Gastroesophageal sphincter (tissue), 3 donors: ENCODE results near the gene LSR.

ENCODE experiments used
- CTCF ChIP-seq, 4 experiments: fragments of 200-600 bp in 2 of 4; fragments of 450-650 bp in 2 of 4; sonication (generic) in 1 of 4; IDR thresholded peaks; one replicate each; pipeline ENCODE4 v1.5.1; 2017 to 2019; ENCODE audit warnings: antibody characterized with exemption in 4 of 4, mild to moderate bottlenecking in 2 of 4, moderate library complexity in 2 of 4
- EP300 ChIP-seq: sonication (generic); formaldehyde crosslinking; IDR thresholded peaks from one replicate; pipeline ENCODE4 v1.6.1; 2017; ENCODE audit warnings: antibody characterized with exemption, mild to moderate bottlenecking
- POLR2A ChIP-seq, 2 donors: fragments of 450-650 bp; IDR thresholded peaks; one replicate each; pipeline ENCODE4 v1.6.1; 2017; ENCODE audit warnings: antibody characterized with exemption in 2 of 2, mild to moderate bottlenecking in 2 of 2, moderate library complexity in 1 of 2
- POLR2AphosphoS5 ChIP-seq: sonication (generic); formaldehyde crosslinking; IDR thresholded peaks from one replicate; pipeline ENCODE4 v1.6.1; 2017; ENCODE audit warnings: antibody characterized with exemption

- TF ChIP-seq POLR2AphosphoS5, result no peak
- no peak for TF ChIP-seq POLR2A (IDR thresholded peaks at IDR 0.05)
- no peak for TF ChIP-seq CTCF (IDR thresholded peaks at IDR 0.05)
- TF ChIP-seq EP300, result no peak
Observed at GRCh38 chr19:35307931-35308330, 59.1 kb downstream of the LSR start.
